Ovary (tissue), 9 donors: Measurements from ENCODE around the gene TNS1. TPM values are rescaled to one million over a fixed set of nuclear protein-coding genes. Genes with fewer than 3 reads are reported as not detected.
A peak's percentile ranks its signal among the peaks of the same experiment; 100 is the strongest.

Experiments
- DNase-seq, 5 donors: peaks; one replicate each; pipeline ENCODE4 v3.0.0-alpha.2; 2019 to 2020
- H3K27ac ChIP-seq, 2 donors: fragments of 200-600 bp; one replicate each; pipeline versions ENCODE4 v1.5.1 to v1.8.0; 2019 to 2022
- H3K27me3 ChIP-seq: fragments of 200-600 bp; one replicate; pipeline ENCODE4 v1.8.0; 2022
- H3K36me3 ChIP-seq: fragments of 200-600 bp; sonication (generic); one replicate; pipeline ENCODE4 v1.5.1; 2019
- H3K4me1 ChIP-seq: one replicate; pipeline ENCODE4 v1.8.1; 2013; ENCODE audit warnings: mild to moderate bottlenecking, moderate library complexity; ENCODE audit not compliant: insufficient read depth
- H3K4me3 ChIP-seq: fragments of 200-600 bp; sonication (generic); one replicate; pipeline ENCODE4 v1.5.1; 2017
- H3K9me3 ChIP-seq, 2 donors: fragments of 200-600 bp in 1 of 2; sonication (generic) in 1 of 2; one replicate each; pipeline versions ENCODE4 v1.5.1 to v1.8.1; 2013 to 2019; ENCODE audit warnings: mild to moderate bottlenecking in 1 of 2, moderate library complexity in 1 of 2
- EP300 ChIP-seq: sonication (generic); formaldehyde crosslinking; IDR thresholded peaks from one replicate; pipeline ENCODE4 v1.6.1; 2017; ENCODE audit warnings: antibody characterized with exemption
- POLR2A ChIP-seq: fragments of 450-650 bp; IDR thresholded peaks from one replicate; pipeline ENCODE4 v1.6.1; 2017; ENCODE audit warnings: antibody characterized with exemption, mild to moderate bottlenecking, moderate library complexity
- WGBS, 3 donors: extraction: QIAGEN DNeasy Blood & Tissue Kit in 1 of 3; methylation state at CpG; one replicate each; pipeline versions ENCODE4 v1.1.5 to v1.1.7; 2013 to 2017; 5-methylcytosine and 5-hydroxymethylcytosine counted together
- intact Hi-C, 4 donors: fragments of 100-400 bp; cut with DNase I; formaldehyde crosslinking; loops; one replicate each; pipeline versions ENCODE4 v1.11.0 to v1.15.1; 2022 to 2023
- polyA plus RNA-seq, 2 donors: library from polyadenylated mRNA; stranded (reverse); fragments of 200-250 nt in 1 of 2; fragments of 350-450 nt in 1 of 2; fragmentation: Illumina TruSeq in 1 of 2; extraction: RNeasy Lipid Tissue Mini Kit (QIAGEN cat#74804) in 1 of 2; gene quantifications; one replicate each; pipeline ENCODE4 v1.2.3, GENCODE V29; 2013 to 2014
- total RNA-seq, 7 donors: library from RNA; depleted of rRNA in 2 of 7; stranded (reverse); fragments of >200 nt in 2 of 7; fragmentation: NEBNext Ultra II Directional in 3 of 7; extraction: Animal tissue kit (Norgen Biotek cat#: 25700) in 3 of 7; gene quantifications; one replicate each; pipeline versions ENCODE4 v1.1.0 to v1.2.4, GENCODE V29; 2016 to 2023
- TF ChIP-seq, protein P1 (sequence below), 3 donors: fragments of 450-650 bp in 2 of 3; fragments of 200-600 bp in 1 of 3; IDR thresholded peaks; one replicate each; pipeline versions ENCODE4 v1.5.1 to v1.8.0; 2016 to 2022; ENCODE audit warnings: antibody characterized with exemption in 3 of 3, mild to moderate bottlenecking in 1 of 3
- donor health status: DM: no; HTN: no; CAD: no; lungs with moderate emphysema.
- donor health status: DM: no; HTN: no; CAD: no.
- donor health status: Bipolar disorder and iron deficiency.
- donor health status: DM: yes; HTN: yes; CAD: no.
- donor health status: DM: no; HTN: no; CAD: no.
- donor health status: DM: yes; HTN: yes; CAD: no.

Gene TNS1
- total and polyA plus RNA-seq, 9 donors = 140 to 568 (median 356) TPM

DNA sequence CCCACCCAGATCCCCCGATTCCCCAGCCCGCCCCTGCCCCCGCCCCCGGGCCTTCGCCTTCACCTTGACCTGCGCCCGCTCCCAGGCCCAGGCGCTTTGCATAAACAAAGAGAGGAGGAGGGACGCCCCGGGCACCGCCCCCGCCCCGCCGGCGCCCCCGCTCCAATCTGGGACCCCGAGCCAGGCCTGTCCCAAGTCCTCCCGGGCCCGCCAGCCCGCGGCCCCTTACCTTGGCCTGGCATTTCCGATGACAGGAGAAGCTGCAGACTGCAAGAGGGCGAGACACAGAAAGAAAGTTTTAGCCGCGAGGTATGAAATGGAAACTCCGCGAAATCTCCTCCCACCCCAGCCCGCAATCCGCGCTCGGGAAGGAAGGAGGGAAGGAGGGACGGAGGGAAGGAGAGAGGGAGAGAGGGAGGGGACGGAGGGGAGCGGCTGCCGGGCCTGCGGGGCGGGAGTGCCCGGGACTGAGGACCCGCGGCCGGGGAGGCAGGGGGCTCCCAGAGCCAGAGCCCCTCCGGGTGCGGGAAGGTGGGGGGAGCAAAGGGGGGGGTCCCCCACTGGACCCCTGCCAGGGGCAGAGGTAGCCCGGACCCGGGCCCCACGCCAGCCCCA lies 24.2 kb downstream of the TNS1 start:
- no peaks in the 10 kb centered on the region for H3K36me3 ChIP-seq
- H3K27ac ChIP-seq = peak overlapping the region; percentile 91 to 93
- intact Hi-C loops = loop anchor here in 2 of 4 donors (5.0 to 10.0 kb wide), 3 partner anchors 36 to 76 kb away; no protein-coding TSS in a partner anchor
- no peaks in the 10 kb centered on the region for H3K9me3 ChIP-seq
- WGBS, 3 donors = 2 to 5% (median 3%) methylated on average over 36 to 46 of the region's 46 CpGs
- peaks cover 42% of the 10 kb centered on the region for H3K4me1 ChIP-seq
- no peak for TF ChIP-seq EP300
- TF ChIP-seq, protein P1, sequence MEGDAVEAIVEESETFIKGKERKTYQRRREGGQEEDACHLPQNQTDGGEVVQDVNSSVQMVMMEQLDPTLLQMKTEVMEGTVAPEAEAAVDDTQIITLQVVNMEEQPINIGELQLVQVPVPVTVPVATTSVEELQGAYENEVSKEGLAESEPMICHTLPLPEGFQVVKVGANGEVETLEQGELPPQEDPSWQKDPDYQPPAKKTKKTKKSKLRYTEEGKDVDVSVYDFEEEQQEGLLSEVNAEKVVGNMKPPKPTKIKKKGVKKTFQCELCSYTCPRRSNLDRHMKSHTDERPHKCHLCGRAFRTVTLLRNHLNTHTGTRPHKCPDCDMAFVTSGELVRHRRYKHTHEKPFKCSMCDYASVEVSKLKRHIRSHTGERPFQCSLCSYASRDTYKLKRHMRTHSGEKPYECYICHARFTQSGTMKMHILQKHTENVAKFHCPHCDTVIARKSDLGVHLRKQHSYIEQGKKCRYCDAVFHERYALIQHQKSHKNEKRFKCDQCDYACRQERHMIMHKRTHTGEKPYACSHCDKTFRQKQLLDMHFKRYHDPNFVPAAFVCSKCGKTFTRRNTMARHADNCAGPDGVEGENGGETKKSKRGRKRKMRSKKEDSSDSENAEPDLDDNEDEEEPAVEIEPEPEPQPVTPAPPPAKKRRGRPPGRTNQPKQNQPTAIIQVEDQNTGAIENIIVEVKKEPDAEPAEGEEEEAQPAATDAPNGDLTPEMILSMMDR (IDR thresholded peaks at IDR 0.05) = no peak
- no peak for TF ChIP-seq POLR2A
- peak; percentile 69 to 82 (median 77) for DNase-seq
- H3K4me3 ChIP-seq = peak overlapping the region; percentile 61
- no peaks in the 10 kb centered on the region for H3K27me3 ChIP-seq

DNA sequence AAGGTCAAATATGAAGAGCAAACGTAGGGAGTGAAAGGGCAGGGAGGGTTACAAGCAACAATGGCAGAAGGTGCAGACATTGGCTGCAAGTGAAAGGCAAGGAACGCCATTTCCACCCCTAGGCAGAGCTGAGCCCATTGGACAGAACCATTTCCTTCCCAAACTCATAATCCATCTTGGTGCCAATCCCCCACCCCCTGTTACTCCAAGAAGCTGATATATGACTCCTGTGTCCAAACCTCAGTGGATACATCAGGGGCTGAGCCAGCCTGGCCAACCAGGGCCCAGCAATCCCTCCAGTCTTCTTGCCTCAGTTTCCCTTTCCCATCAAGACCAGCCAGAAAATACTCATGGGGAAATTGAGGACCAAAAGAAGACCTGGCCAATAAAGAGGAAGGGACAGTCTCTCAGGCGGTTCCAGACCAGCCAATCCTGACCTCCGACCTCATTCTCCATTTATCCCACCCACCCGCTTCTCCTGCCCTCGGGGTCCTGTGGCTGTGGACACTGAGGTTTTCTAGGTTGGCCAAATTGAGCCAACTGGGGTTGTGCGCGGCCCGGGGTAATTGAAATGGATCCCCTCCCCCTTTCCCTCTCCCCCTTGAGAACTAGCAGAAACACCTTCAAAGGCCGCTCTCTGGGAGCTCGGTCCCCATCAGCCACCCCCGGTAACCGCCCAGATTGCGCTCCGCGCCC lies 24.8 kb downstream of the TNS1 start:
- Histone ChIP-seq H3K4me1 (peaks cover 48% of the 10 kb centered on the region), H3K4me3 (peak overlapping the region; percentile 61), H3K27me3 (no peaks in the 10 kb centered on the region), H3K9me3 (no peaks in the 10 kb centered on the region), H3K27ac (peak overlapping the region; percentile 91 to 93), H3K36me3 (no peaks in the 10 kb centered on the region)
- TF ChIP-seq POLR2A (no peak), EP300 (no peak)
- TF ChIP-seq, protein P1 (IDR thresholded peaks at IDR 0.05) = no peak
- intact Hi-C loops = loop anchor here in 2 of 4 donors (5.0 to 10.0 kb wide), 3 partner anchors 36 to 76 kb away; no protein-coding TSS in a partner anchor
- WGBS, 3 donors = 8 to 21% (median 13%) methylated on average over 16 of the region's 16 CpGs
- no peak for DNase-seq

DNA sequence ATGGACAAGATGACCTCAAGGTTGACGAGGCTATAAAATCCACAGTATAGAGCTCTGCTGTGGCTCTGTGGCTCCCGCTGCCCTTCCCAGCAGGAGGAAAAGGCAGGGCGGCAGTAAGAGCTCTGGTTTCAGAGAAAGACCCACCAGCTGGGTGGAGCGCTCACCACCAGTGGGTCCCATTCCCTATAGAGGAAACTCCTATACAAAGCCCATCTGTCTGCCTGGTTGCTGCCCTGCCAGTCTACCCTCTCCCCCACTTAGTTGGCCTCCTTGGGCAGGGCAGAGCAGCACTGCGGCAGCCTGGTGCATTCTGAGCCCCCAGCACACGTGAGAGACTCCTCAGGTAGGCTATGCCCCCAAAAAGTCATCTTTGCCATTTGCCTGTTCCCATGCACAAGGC lies 26.5 kb downstream of the TNS1 start:
- no peaks in the 10 kb centered on the region for H3K36me3 ChIP-seq
- TF ChIP-seq EP300 = no peak
- TF ChIP-seq POLR2A = no peak
- TF ChIP-seq, protein P1 (IDR thresholded peaks at IDR 0.05) = no peak
- H3K4me1 ChIP-seq = peaks cover 48% of the 10 kb centered on the region
- intact Hi-C loops = loop anchor here in 2 of 4 donors (5.0 to 10.0 kb wide), 3 partner anchors 34 to 74 kb away; no protein-coding TSS in a partner anchor
- WGBS, 3 donors = 91 to 97% (median 95%) methylated on average over 6 of the region's 6 CpGs
- peak overlapping the region; percentile 32 to 91 for H3K27ac ChIP-seq
- DNase-seq = peak in 3 of 5 donors; percentile 12 to 28 (median 15)
- H3K27me3 ChIP-seq = no peaks in the 10 kb centered on the region
- H3K4me3 ChIP-seq = no peak overlapping the region
- no peaks in the 10 kb centered on the region for H3K9me3 ChIP-seq

DNA sequence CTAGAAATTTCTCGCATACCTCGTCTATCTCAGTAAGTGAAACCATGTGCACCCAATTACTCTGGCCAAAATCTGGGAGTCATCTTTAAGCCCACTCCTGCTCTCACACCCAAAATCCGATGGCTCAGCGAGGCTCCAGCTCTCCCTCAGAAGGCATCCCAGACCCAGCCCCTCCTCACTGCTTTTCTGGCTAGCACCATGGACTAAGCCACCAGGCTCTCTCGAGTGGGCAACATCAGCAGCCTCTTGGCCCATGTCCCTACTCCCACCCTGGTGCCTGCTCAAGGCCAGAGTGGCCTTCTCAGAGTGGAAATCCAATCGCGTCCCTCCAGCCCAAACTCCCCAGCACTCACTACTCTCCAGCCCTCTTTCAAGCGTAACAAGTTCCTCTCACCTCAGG lies 27.2 kb downstream of the TNS1 start:
- intact Hi-C loops = loop anchor here in 2 of 4 donors (5.0 to 10.0 kb wide), 3 partner anchors 33 to 73 kb away; no protein-coding TSS in a partner anchor
- peak in 3 of 5 donors; percentile 26 to 32 (median 27) for DNase-seq
- Histone ChIP-seq H3K4me1 (peaks cover 42% of the 10 kb centered on the region), H3K27me3 (no peaks in the 10 kb centered on the region), H3K9me3 (no peaks in the 10 kb centered on the region), H3K4me3 (no peak overlapping the region), H3K27ac (peak overlapping the region; percentile 44 to 91), H3K36me3 (no peaks in the 10 kb centered on the region)
- TF ChIP-seq EP300 (no peak), POLR2A (no peak)
- TF ChIP-seq, protein P1 (IDR thresholded peaks at IDR 0.05) = no peak
- WGBS, 3 donors = 43 to 52% (median 46%) methylated on average over 8 of the region's 8 CpGs
